Measurements from ENCODE around the gene NRDC. TPM values are rescaled to one million over a fixed set of nuclear protein-coding genes. Genes with fewer than 3 reads are reported as not detected.

Gene NRDC
- total RNA-seq = 100 to 1,000 TPM; 173 to 204 TPM

- Mint-ChIP-seq H3K4me1 (ENCODE audit: low read depth in 2 of 2) (peaks cover 12 to 14% of the 10 kb centered on the region in 2 donors), H3K4me3 (no peak within 1 kb of the TSS)
These were observed at the start of gene NRDC for GRCh38 chr1:51878616-51879336. Gene NRDC, minus strand, starts transcription at chr1:51878727. Its CDS starts 112 bp downstream, at chr1:51878615.

GRCh38 chr1:51927029-51927428, 48.5 kb upstream of the NRDC start:
- H3K4me3 Mint-ChIP-seq = no peak overlapping the region
- no peaks in the 10 kb centered on the region for H3K9me3 Mint-ChIP-seq
- no peak for ATAC-seq
- H3K27ac Mint-ChIP-seq = no peak overlapping the region
- no peaks in the 10 kb centered on the region for H3K4me1 Mint-ChIP-seq (ENCODE audit: low read depth in 2 of 2)
- H3K27me3 Mint-ChIP-seq = peaks cover 6 to 8% of the 10 kb centered on the region in 2 donors
- DNase-seq (ENCODE audit: low spot score) = no peak
- H3K36me3 Mint-ChIP-seq = no peaks in the 10 kb centered on the region

More at GRCh38 chr1:51878616-51879336, at the start of gene NRDC:
- Mint-ChIP-seq H3K27ac (no peak within 1 kb of the TSS), H3K9me3 (no peaks in the 10 kb centered on the region), H3K36me3 (no peaks in the 10 kb centered on the region), H3K27me3 (peaks cover 16 to 26% of the 10 kb centered on the region in 2 donors)
- peak; percentile 100 for DNase-seq (ENCODE audit: low spot score)
- peak; percentile 97 to 98 for ATAC-seq

GRCh38 chr1:51926171-51926812, 47.8 kb upstream of the NRDC start:
- Mint-ChIP-seq H3K36me3 (no peaks in the 10 kb centered on the region), H3K4me3 (no peak overlapping the region), H3K4me1 (ENCODE audit: low read depth in 2 of 2) (no peaks in the 10 kb centered on the region), H3K27ac (no peak overlapping the region), H3K9me3 (no peaks in the 10 kb centered on the region), H3K27me3 (peaks cover 11 to 12% of the 10 kb centered on the region in 2 donors)
- ATAC-seq (no peak), DNase-seq (ENCODE audit: low spot score) (no peak)

- ATAC-seq (peak in 1 of 2 donors; percentile 55), DNase-seq (ENCODE audit: low spot score) (no peak)
These were observed 45.9 kb upstream of the NRDC start for GRCh38 chr1:51924455-51924854.

DNA sequence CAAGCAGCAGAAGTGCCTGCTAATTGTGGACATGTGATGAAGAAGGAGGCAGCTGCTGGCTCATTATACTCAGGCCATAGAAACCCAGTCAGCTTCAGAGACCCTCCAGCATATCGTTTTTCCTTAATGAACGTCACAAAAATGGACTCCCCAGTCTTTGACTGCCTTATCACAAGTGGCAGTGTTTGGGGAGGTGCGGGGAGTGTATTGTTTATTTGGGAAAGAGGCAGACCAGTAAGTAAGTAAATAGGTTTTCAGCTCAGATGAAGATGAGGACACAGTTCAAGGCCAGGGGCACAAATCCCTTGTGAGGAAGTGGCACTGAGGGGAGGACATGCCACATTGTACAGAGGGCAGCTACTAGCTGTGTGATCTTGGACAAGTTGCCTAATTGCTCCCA, 43.5 kb upstream of the NRDC start:
- DNase-seq (ENCODE audit: low spot score) = no peak

More at GRCh38 chr1:51924455-51924854, 45.9 kb upstream of the NRDC start:
- Mint-ChIP-seq H3K4me1 (ENCODE audit: low read depth in 2 of 2) (no peaks in the 10 kb centered on the region), H3K27me3 (peaks cover 18 to 20% of the 10 kb centered on the region in 2 donors), H3K4me3 (no peak overlapping the region), H3K27ac (no peak overlapping the region), H3K9me3 (no peaks in the 10 kb centered on the region), H3K36me3 (no peaks in the 10 kb centered on the region)

DNA sequence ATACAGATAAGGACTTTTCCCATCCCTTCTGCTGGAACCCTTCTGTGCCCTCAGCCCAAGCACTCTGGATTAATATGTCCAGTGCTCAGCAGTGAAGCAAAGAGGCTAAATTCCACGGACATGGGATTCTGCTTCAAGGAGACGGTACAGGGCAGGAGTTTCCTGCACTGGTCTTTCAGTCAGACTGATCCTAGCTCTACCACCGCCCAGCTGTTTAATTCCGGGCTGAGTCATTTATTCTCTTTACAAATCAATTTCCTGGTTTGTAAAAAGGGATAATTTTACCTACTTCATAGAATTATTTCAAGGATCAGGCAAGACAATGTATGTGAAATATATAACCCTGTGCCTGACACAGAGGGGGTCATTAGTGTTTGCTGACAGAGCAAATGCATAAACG, 41.6 kb upstream of the NRDC start:
- Mint-ChIP-seq H3K27me3 (peaks cover 25 to 27% of the 10 kb centered on the region in 2 donors), H3K9me3 (no peaks in the 10 kb centered on the region), H3K4me1 (ENCODE audit: low read depth in 2 of 2) (no peaks in the 10 kb centered on the region), H3K4me3 (no peak overlapping the region), H3K27ac (no peak overlapping the region), H3K36me3 (no peaks in the 10 kb centered on the region)
- no peak for ATAC-seq
- DNase-seq (ENCODE audit: low spot score) = no peak

More for the DNA sequence above, 43.5 kb upstream of the NRDC start:
- H3K36me3 Mint-ChIP-seq = no peaks in the 10 kb centered on the region
- no peak for ATAC-seq
- peaks cover 21 to 27% of the 10 kb centered on the region in 2 donors for H3K27me3 Mint-ChIP-seq
- no peaks in the 10 kb centered on the region for H3K9me3 Mint-ChIP-seq
- H3K4me3 Mint-ChIP-seq = no peak overlapping the region
- H3K4me1 Mint-ChIP-seq (ENCODE audit: low read depth in 2 of 2) = no peaks in the 10 kb centered on the region
- no peak overlapping the region for H3K27ac Mint-ChIP-seq

GRCh38 chr1:51919684-51920083, 41.2 kb upstream of the NRDC start:
- ATAC-seq = peak; percentile 43 to 50
- Mint-ChIP-seq H3K4me3 (no peak overlapping the region), H3K4me1 (ENCODE audit: low read depth in 2 of 2) (no peaks in the 10 kb centered on the region), H3K27ac (no peak overlapping the region), H3K9me3 (no peaks in the 10 kb centered on the region), H3K36me3 (no peaks in the 10 kb centered on the region), H3K27me3 (peaks cover 28 to 31% of the 10 kb centered on the region in 2 donors)
- DNase-seq (ENCODE audit: low spot score) = no peak

DNA sequence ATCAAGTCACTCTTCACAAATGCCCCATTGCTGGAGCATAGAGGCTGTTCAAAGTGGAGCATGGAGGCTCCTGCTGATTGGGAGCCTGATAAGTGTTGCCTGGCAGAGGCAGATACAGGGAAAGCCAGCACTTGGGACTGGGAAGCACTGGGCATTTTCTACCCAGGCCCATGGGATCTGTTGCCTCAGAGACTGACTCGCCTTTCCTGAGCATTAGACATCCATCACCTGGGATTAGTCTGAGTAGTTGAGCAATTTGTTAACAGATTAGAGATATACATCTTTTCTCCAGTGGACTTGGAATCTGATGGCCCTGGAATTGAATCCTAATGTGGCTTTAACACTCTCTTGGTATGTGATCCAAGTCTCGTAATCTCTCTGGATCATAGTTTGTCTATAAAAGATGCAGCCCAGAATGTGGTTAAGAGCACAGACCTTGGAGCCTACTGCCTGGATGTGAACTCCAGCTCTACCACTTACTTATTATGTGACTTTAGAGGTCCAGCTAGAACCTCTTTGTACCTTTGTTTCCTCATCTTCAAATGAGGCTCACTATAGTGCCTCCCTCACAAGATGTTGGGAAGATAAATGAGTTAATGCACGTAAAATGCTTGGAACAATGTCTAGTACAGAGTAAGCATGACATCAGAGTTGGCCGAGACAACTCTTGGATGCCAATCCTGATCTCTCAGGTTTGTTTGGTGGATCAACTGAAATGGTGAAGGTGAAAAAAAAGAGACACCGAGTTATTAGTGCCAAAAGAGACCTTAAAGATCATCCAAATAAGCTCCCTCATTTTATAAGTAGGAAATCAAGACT, 38.3 kb upstream of the NRDC start:
- H3K9me3 Mint-ChIP-seq = no peaks in the 10 kb centered on the region
- no peaks in the 10 kb centered on the region for H3K36me3 Mint-ChIP-seq
- H3K27ac Mint-ChIP-seq = no peak overlapping the region
- H3K27me3 Mint-ChIP-seq = peaks cover 31 to 44% of the 10 kb centered on the region in 2 donors
- DNase-seq (ENCODE audit: low spot score) = no peak
- no peak for ATAC-seq
- H3K4me1 Mint-ChIP-seq (ENCODE audit: low read depth in 2 of 2) = no peaks in the 10 kb centered on the region
- no peak overlapping the region for H3K4me3 Mint-ChIP-seq

- Mint-ChIP-seq H3K4me1 (ENCODE audit: low read depth in 2 of 2) (no peaks in the 10 kb centered on the region), H3K9me3 (no peaks in the 10 kb centered on the region), H3K4me3 (no peak overlapping the region), H3K27me3 (peaks cover 30 to 44% of the 10 kb centered on the region in 2 donors), H3K36me3 (no peaks in the 10 kb centered on the region), H3K27ac (no peak overlapping the region)
- no peak for DNase-seq (ENCODE audit: low spot score)
- ATAC-seq = no peak
These were observed 37.4 kb upstream of the NRDC start for GRCh38 chr1:51915951-51916350.

GRCh38 chr1:51912881-51913280, 34.4 kb upstream of the NRDC start:
- H3K27me3 Mint-ChIP-seq = peaks cover 28 to 30% of the 10 kb centered on the region in 2 donors
- no peaks in the 10 kb centered on the region for H3K36me3 Mint-ChIP-seq
- DNase-seq (ENCODE audit: low spot score) (no peak), ATAC-seq (no peak)
- H3K4me1 Mint-ChIP-seq (ENCODE audit: low read depth in 2 of 2) = no peaks in the 10 kb centered on the region
- H3K9me3 Mint-ChIP-seq = no peaks in the 10 kb centered on the region
- no peak overlapping the region for H3K27ac Mint-ChIP-seq
- H3K4me3 Mint-ChIP-seq = no peak overlapping the region

GRCh38 chr1:51910221-51911000, 31.9 kb upstream of the NRDC start:
- Mint-ChIP-seq H3K36me3 (peaks cover 6% of the 10 kb centered on the region), H3K9me3 (peaks cover 4% of the 10 kb centered on the region), H3K27ac (no peak overlapping the region), H3K4me3 (no peak overlapping the region), H3K27me3 (peaks cover 27 to 28% of the 10 kb centered on the region in 2 donors), H3K4me1 (ENCODE audit: low read depth in 2 of 2) (peaks cover 0 to 13% of the 10 kb centered on the region in 2 donors)
- ATAC-seq = no peak
- no peak for DNase-seq (ENCODE audit: low spot score)

GRCh38 chr1:51908499-51908898, 30.0 kb upstream of the NRDC start:
- Mint-ChIP-seq H3K27ac (no peak overlapping the region), H3K4me3 (no peak overlapping the region), H3K36me3 (peaks cover 6% of the 10 kb centered on the region), H3K27me3 (peaks cover 20 to 22% of the 10 kb centered on the region in 2 donors), H3K9me3 (peaks cover 4% of the 10 kb centered on the region), H3K4me1 (ENCODE audit: low read depth in 2 of 2) (peaks cover 0 to 13% of the 10 kb centered on the region in 2 donors)
- ATAC-seq = no peak
- DNase-seq (ENCODE audit: low spot score) = no peak

GRCh38 chr1:51907079-51907702, 28.7 kb upstream of the NRDC start:
- DNase-seq (ENCODE audit: low spot score) (no peak), ATAC-seq (no peak)
- Mint-ChIP-seq H3K27me3 (peaks cover 19 to 20% of the 10 kb centered on the region in 2 donors), H3K4me1 (ENCODE audit: low read depth in 2 of 2) (peaks cover 0 to 13% of the 10 kb centered on the region in 2 donors), H3K9me3 (peaks cover 4% of the 10 kb centered on the region), H3K4me3 (no peak overlapping the region), H3K27ac (peak overlapping the region in 1 of 2 donors; percentile 69), H3K36me3 (peaks cover 6% of the 10 kb centered on the region)
